Measurements from ENCODE around the gene VARS1.

DNA sequence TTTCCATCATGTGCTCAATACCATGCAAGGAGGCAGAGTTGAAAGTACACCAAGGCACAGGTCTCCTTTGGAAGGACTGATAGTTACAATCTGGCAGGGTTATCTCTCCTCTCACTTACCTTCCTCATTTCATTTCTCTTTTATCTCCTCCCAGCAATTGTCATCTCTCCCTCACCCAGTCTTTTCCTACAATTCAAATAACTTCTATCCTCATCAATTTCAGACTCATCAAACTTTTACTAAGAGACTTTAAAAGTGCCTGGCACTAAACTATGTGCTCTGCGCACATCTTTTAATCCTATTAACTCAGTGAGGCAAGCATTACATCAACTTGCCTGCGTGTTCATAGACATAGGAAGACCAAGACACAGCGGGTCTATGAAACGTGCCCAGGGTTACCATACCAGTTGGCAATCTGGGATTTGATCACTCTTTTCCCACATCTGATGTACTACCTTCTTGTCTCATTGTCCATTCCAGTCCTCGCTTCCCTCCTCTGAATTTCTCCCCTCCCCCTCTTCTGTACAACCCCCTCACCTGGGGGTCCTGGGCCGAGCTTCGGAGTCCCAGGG lies 1.2 kb downstream of the VARS1 start:
- TF ChIP-seq EZH2 (IDR thresholded peaks at IDR 0.05; ENCODE audit: insufficient read depth, poor library complexity, severe bottlenecking) (no peak), EZH2phosphoT487 (IDR thresholded peaks at IDR 0.05; ENCODE audit: insufficient read depth, low read depth) (no peak)
